Mucosa of rectum (tissue), 2 donors: ENCODE data around the gene TEX26.

Experiments
- H3K27ac ChIP-seq, 2 donors: one replicate each; pipeline ENCODE4 v1.7.0; 2013; ENCODE audit warnings: inconsistent platforms in 2 of 2, low read depth in 2 of 2, low read length in 2 of 2
- H3K27me3 ChIP-seq, 2 donors: one replicate each; pipeline ENCODE4 v1.7.0; 2013; ENCODE audit warnings: low read length in 2 of 2; ENCODE audit not compliant: control insufficient read depth in 2 of 2, insufficient read depth in 2 of 2
- H3K36me3 ChIP-seq, 2 donors: one replicate each; pipeline ENCODE4 v1.7.0; 2013; ENCODE audit warnings: low read length in 2 of 2; ENCODE audit not compliant: control insufficient read depth in 2 of 2, insufficient read depth in 2 of 2
- H3K4me1 ChIP-seq, 2 donors: one replicate each; pipeline ENCODE4 v1.7.0; 2013; ENCODE audit warnings: low read length in 2 of 2, mild to moderate bottlenecking in 1 of 2; ENCODE audit not compliant: control insufficient read depth in 2 of 2, insufficient read depth in 2 of 2
- H3K4me3 ChIP-seq, 2 donors: one replicate each; pipeline ENCODE4 v1.7.0; 2013; ENCODE audit warnings: low read length in 2 of 2
- H3K9ac ChIP-seq, 2 donors: one replicate each; pipeline ENCODE4 v1.7.0; 2013; ENCODE audit warnings: low read length in 2 of 2, low read depth in 1 of 2, mild to moderate bottlenecking in 1 of 2
- H3K9me3 ChIP-seq, 2 donors: one replicate each; pipeline ENCODE4 v1.7.0; 2013; ENCODE audit warnings: low read length in 2 of 2; ENCODE audit not compliant: control insufficient read depth in 2 of 2
- donor health status: healthy.
- donor health status: Normal muscosa, but diverticular disease.

TEX26 gene

DNA sequence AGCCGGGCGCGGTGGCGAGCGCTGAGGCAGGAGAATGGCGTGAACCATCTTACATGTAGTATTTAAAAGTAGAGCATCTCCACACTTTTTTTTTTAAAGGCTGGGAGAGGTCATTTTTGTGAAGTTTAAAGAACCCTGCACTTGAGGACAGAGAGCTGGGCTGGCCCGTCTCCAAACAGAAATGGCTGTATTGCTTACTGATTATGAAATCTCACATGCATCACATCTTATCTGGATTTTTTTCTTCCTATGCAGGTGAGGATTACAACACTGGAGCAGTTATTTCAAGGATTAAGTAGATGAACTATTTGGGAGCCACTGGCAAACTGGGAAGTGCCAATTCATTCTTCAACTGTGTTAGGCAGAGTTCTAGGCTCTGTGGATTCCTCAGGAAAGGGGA is 59.5 kb downstream of the TEX26 start:
- Histone ChIP-seq H3K27me3 (no peaks in the 10 kb centered on the region), H3K9ac (no peak overlapping the region), H3K36me3 (no peaks in the 10 kb centered on the region), H3K4me3 (no peak overlapping the region), H3K27ac (no peak overlapping the region), H3K9me3 (no peaks in the 10 kb centered on the region), H3K4me1 (no peaks in the 10 kb centered on the region)

DNA sequence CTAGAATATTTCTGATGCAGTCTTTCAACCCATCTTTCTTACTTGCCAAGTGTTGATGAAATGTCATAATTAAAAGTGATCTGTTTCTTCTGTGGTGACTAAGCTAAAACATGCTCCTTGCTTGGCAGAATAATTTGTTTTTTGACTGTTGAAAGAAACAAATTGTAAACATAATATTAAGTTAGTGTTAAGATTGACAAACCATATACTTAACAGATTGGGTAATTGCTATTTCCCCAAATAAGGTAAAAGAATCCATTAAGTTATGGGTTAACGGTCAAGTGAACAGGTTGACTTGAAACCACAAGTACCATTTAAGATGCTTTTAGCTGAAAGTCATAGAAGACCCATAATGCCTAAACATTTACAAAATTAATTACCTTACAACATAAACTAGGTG is 62.9 kb downstream of the TEX26 start:
- Histone ChIP-seq H3K36me3 (no peaks in the 10 kb centered on the region), H3K9ac (no peak overlapping the region), H3K9me3 (no peaks in the 10 kb centered on the region), H3K4me3 (no peak overlapping the region), H3K27ac (no peak overlapping the region), H3K27me3 (no peaks in the 10 kb centered on the region), H3K4me1 (no peaks in the 10 kb centered on the region)

DNA sequence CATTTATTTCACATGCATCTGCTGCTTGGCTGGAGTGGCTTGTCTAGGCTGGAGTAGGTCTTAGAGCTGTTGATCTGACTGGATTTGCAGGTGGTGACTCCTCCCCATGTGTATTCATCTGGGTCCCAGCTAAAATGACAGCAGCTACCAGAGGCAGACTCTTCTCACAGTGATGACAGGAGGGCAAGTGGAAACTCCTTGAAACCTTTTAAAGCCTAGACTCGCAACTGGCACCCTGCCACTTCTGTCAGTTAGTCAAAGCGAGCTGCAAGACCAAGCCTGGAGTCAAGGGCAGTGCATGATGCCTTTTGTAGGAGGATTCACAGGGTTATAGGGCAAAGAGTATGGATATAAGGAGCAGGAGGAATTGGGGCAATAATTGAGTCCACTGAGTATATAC is 65.2 kb downstream of the TEX26 start:
- H3K27ac ChIP-seq = no peak overlapping the region
- no peaks in the 10 kb centered on the region for H3K27me3 ChIP-seq
- no peak overlapping the region for H3K4me3 ChIP-seq
- no peaks in the 10 kb centered on the region for H3K36me3 ChIP-seq
- H3K9me3 ChIP-seq = no peaks in the 10 kb centered on the region
- no peak overlapping the region for H3K9ac ChIP-seq
- no peaks in the 10 kb centered on the region for H3K4me1 ChIP-seq

DNA sequence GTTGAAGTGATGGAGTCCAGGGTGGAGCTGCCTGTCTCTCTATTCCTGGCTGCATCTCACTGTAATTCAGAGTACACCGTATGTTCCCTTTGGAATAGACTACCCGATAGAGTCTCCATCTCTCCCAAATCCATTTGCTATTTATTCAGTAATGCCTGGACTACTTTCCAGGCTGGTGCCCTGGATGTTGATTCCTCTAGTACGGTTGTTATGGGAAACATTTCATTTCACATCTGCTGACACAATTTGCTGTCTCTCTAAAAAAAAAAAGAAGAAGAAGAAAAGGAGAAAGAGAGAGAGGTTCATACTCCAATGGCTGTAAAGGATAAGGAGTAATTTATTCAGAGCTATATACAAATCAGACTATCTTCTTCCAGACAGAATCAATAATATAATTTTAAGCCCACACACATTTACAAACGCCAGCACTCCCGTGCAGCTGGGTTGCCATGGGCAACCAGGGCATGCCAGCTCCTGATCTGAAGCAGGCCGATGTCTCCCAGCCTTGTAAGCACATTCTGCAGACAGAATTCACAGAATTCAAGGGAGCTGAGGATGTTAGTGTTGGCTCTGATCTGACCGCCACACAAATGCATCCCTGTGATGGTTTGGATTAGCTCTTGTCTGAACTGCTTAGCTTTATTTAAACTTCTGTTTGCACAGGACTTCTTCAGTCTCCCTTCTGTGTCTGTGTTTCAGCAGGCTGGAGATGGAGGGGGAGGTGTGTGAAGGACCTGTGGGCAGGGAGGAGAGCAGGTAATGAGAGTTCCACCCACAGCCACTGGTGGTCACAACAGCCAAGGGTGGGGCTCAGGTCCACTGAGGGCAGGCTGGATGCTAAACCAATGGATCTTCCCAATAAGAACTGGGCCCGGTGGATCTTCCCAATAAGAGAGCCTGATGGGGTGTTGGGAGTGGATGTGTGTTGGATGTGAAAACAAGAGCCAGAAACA is 66.0 kb downstream of the TEX26 start:
- Histone ChIP-seq H3K27me3 (no peaks in the 10 kb centered on the region), H3K36me3 (no peaks in the 10 kb centered on the region), H3K9me3 (no peaks in the 10 kb centered on the region), H3K4me1 (no peaks in the 10 kb centered on the region), H3K27ac (no peak overlapping the region), H3K4me3 (no peak overlapping the region), H3K9ac (no peak overlapping the region)

DNA sequence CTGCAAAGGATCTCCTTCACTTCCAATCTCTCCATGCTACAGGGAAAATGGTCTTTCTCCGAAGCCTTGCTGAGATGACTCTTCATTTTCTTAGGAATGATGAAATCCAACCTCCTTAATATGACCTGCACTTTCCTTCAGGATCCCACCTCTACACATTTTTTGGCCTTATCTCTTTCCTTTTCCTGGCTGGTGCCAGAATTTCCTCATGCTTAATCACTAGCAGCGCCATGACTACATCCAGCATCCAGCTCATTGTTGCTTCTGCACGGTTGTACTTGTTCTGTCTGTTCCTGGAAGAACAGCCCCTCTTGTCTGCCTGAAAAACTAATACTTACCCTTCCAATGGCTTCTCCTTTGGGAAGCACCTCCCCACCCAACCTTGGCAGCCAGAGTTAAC is 68.4 kb downstream of the TEX26 start:
- Histone ChIP-seq H3K27me3 (no peaks in the 10 kb centered on the region), H3K9ac (no peak overlapping the region), H3K4me3 (no peak overlapping the region), H3K4me1 (no peaks in the 10 kb centered on the region), H3K36me3 (no peaks in the 10 kb centered on the region), H3K27ac (no peak overlapping the region), H3K9me3 (no peaks in the 10 kb centered on the region)

DNA sequence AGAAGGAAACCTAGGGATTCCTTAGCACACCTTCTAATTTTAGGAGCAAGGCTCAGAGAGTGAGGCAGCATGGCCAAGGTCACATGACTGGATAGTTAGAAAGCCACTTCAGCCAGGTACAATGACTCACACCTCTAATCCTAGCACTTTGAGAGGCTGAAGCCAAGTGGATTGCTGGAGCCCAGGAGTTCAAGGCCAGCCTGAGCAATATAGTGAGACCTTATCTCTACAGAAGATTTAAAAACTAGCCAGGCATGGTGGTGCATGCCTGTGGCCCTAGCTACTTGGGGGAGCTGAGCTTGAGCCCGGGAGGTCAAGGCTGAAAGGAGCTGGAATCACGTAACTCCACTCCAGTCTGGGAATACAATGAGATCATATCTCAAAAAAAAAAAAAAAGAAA is 69.2 kb downstream of the TEX26 start:
- H3K27ac ChIP-seq = no peak overlapping the region
- H3K4me1 ChIP-seq = no peaks in the 10 kb centered on the region
- H3K4me3 ChIP-seq = no peak overlapping the region
- H3K27me3 ChIP-seq = no peaks in the 10 kb centered on the region
- no peaks in the 10 kb centered on the region for H3K9me3 ChIP-seq
- H3K36me3 ChIP-seq = no peaks in the 10 kb centered on the region
- H3K9ac ChIP-seq = no peak overlapping the region

DNA sequence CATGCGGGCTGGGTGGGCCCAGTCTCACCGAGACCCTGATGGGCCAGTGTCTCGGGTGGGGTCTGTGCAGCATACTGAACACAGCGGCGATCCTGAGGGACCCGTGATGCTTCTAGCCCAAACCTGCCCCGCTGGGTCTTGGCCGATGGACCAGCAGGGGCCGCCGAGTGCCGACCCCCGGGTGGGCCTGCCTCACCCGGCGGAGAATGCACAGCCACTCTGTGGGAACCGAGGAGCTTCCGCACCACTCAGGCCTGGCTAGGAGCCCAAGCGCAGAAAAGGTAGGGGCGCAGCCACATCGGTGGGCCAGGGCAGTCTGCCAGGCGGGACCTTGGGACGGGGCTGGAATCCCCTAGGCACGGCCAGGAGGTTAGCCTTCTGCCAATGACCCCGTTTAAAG is 72.6 kb downstream of the TEX26 start:
- Histone ChIP-seq H3K9me3 (no peaks in the 10 kb centered on the region), H3K9ac (no peak overlapping the region)

DNA sequence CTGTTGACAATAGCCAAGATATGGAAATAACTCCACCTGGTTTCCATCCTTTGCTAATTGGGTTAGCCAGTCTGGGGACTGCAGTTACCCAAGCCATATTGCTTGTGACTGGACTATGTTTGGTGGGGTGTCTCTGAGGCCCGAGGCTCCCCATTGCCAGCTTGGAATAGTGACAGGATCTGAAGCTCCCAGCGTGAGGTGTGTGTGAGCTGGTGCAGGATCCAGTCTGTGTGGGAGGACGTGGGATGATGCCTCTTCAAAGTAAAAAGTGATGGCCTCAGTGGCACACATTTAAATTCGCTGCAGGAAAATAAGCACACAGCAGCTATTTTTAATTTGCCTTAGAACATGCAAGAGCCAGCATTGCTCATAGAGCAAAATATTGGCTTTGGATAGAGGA is 75.0 kb downstream of the TEX26 start:
- Histone ChIP-seq H3K9me3 (no peaks in the 10 kb centered on the region), H3K4me3 (no peak overlapping the region), H3K36me3 (no peaks in the 10 kb centered on the region), H3K27me3 (no peaks in the 10 kb centered on the region), H3K4me1 (no peaks in the 10 kb centered on the region), H3K9ac (no peak overlapping the region), H3K27ac (no peak overlapping the region)

More for the DNA sequence above, 72.6 kb downstream of the TEX26 start:
- H3K4me1 ChIP-seq = no peaks in the 10 kb centered on the region
- no peaks in the 10 kb centered on the region for H3K36me3 ChIP-seq
- no peak overlapping the region for H3K27ac ChIP-seq
- H3K27me3 ChIP-seq = no peaks in the 10 kb centered on the region
- H3K4me3 ChIP-seq = no peak overlapping the region

DNA sequence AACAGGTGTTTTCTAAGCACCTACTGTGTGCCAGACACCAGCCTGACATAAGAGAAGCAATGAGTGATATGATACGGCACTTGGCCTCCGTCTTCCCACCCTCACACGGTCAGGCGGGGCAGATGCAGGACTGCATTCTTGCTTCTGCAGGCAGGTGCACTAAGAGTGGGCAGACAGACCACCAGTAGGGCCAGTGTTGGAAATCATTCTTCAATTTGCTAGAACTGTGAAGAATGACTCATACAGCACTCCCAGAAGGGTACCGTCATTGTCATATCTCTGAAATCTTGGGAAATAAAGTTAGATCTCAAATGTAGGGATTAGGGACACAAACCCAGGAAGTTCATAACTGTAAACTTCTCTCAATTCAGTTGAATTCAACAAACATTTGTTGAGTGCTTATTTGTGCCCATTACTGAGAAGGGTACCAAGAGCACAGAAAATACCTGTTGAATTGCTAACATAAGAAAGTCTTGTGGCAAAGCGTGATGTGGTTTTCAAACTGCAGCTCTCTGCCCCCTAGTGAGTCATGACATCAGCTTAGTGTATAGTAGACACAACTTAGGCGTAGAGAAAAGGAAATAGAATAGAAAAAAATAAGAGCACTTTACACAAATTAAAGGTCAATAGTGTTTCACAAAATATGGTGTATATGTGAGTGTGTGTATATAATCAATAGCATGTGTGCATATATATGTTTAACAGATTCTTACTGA is 76.1 kb downstream of the TEX26 start:
- Histone ChIP-seq H3K9ac (no peak overlapping the region), H3K36me3 (no peaks in the 10 kb centered on the region), H3K27ac (no peak overlapping the region), H3K4me1 (no peaks in the 10 kb centered on the region), H3K27me3 (no peaks in the 10 kb centered on the region), H3K4me3 (no peak overlapping the region), H3K9me3 (no peaks in the 10 kb centered on the region)

DNA sequence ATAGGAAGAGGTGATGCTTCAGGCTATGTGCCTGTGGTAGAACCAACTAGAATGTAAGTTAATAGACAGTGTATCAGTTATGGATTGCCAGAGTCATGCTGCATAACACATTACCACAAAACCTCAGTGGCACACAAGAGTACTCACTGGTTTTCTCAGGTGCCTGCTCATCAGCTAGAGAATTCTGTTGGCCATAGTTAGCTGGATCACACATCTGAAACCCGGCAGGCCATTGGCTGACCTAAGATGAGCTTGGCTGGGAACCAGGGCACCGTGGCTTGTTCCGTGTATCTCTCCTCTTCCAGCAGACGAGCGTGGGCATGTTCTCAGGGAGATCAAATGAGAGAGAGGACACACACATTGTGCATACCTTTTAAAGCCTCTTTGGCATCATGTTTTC is 76.7 kb downstream of the TEX26 start:
- H3K27ac ChIP-seq = no peak overlapping the region
- H3K9me3 ChIP-seq = no peaks in the 10 kb centered on the region
- H3K4me1 ChIP-seq = no peaks in the 10 kb centered on the region
- no peak overlapping the region for H3K4me3 ChIP-seq
- H3K27me3 ChIP-seq = no peaks in the 10 kb centered on the region
- H3K36me3 ChIP-seq = no peaks in the 10 kb centered on the region
- H3K9ac ChIP-seq = no peak overlapping the region
